ENCODE measurements around the gene KRR1.

GRCh38 chr12:75553836-75554555, 42.6 kb upstream of the KRR1 start:
- no peak for TF ChIP-seq POLR2A (IDR thresholded peaks at IDR 0.05)
- TF ChIP-seq CTCF (IDR thresholded peaks at IDR 0.05), result no peak
